Endometrial microvascular endothelial cells (primary cell): ENCODE data around the gene EFCAB13. TPM values are rescaled to one million over a fixed set of nuclear protein-coding genes. Genes with fewer than 3 reads are reported as not detected.
"Not testable (repeated sequence)": the region's sequence is repeated elsewhere in the genome, so short reads cannot be mapped to it uniquely, and the experiment has no call there.

Experiments
- in situ Hi-C: cut with HindIII; loops from 2 replicates; pipeline ENCODE4 v1.10.0; 2017; ENCODE audit warnings: low sequenced_read_pairs, low pct_unique_long_range_greater_than_20kb; ENCODE audit errors: inconsistent ontology term
- total RNA-seq: library from RNA; depleted of rRNA; stranded (reverse); fragments of >200 nt; gene quantifications from one replicate; pipeline ENCODE4 v1.2.3, GENCODE V29; 2015; ENCODE audit errors: inconsistent ontology term

EFCAB13 gene
- total RNA-seq, 1 donor from 2014 or later, result 0.56 TPM

DNA sequence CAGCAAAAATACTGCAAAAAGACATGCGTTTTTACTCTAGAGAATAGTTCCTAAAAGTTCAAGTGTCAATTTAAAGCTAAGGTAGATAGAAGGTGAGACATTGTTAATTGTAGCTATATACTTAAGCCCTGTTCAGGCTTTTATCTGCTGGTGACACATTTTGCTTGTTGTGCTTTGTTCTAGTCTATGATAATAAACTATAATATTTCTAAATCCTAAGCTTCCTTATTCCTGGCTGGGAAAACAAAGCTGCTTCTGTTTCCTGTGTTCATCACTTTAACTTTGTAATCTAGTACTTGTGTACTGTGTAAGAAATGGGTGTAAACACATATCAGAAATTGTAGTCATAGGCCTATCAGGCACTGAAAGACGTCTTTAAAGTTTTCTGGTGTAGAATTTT is 77.3 kb downstream of the EFCAB13 start:
- in situ Hi-C loops, result no loop called here

GRCh38 chr17:47404006-47404405 is 80.3 kb downstream of the EFCAB13 start:
- in situ Hi-C loops, result no loop called here

- in situ Hi-C loops, result no loop called here
Observed at GRCh38 chr17:47404875-47405274, 81.1 kb downstream of the EFCAB13 start.

DNA sequence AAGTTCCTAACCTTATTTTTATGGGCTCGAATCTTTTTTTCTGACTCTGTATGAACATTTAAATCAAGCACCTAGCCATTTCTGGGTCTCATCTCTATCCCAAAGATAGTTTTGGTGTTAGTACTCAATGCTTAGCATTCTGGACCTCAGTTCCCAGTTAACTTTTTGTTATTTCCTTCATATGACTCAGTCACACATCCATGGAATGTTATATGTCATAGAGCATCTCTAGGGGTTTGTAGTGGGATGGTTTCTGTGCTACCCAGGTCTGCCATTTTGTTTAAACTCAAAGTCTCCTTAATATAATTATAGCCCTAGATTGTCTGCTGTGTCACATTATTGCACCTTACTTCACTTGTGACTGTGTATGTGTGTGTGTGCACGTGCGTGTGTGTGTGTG is 90.1 kb downstream of the EFCAB13 start:
- in situ Hi-C loops, result no loop called here

- in situ Hi-C loops, result no loop called here
Observed at GRCh38 chr17:47414612-47415011, 90.9 kb downstream of the EFCAB13 start.

DNA sequence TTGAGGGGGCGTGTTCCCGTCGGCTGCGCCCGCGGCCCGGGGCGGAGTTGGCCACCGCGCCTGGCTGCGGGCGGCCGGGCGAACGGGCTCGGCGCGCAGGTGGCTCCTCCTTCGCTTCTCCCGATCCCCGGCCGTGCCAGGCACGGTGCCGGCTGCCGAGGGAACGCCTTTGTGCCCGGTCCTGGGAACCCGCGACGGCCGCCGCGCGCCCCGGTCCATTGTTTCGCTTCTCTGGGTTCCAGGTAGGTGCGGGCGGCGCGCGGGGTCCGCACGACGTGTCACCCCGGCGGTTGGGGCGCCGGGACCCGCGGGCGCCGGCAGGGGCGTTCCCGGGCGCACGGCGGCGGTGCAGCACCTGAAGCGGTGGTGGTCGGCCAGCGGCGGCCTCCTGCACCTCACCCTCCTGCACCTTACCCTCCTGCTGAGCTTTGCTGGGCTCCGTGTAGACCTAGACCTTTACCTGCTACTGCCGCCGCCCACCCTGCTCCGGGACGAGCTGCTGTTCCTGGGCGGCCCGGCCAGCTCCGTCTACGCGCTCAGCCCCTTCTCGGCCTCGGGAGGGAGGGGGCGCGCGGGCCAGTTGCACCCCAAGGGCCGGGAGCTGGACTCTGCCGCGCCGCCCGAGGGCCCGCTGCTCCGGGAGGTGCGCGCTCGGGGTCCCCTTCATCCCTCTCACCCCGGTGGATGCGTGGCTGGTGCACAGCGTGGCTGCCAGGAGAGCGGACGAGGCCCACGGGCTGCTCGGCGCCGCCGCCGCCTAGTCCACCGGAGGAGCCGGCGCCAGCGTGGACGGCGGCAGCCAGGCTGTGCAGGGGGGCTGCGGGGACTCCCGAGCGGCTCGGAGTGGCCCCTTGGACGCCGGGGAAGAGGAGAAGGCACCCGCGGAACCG is 99.9 kb downstream of the EFCAB13 start:
- in situ Hi-C loops, result no loop called here

GRCh38 chr17:47425233-47425632 is 101.5 kb downstream of the EFCAB13 start:
- in situ Hi-C loops, result not testable (repeated sequence)

DNA sequence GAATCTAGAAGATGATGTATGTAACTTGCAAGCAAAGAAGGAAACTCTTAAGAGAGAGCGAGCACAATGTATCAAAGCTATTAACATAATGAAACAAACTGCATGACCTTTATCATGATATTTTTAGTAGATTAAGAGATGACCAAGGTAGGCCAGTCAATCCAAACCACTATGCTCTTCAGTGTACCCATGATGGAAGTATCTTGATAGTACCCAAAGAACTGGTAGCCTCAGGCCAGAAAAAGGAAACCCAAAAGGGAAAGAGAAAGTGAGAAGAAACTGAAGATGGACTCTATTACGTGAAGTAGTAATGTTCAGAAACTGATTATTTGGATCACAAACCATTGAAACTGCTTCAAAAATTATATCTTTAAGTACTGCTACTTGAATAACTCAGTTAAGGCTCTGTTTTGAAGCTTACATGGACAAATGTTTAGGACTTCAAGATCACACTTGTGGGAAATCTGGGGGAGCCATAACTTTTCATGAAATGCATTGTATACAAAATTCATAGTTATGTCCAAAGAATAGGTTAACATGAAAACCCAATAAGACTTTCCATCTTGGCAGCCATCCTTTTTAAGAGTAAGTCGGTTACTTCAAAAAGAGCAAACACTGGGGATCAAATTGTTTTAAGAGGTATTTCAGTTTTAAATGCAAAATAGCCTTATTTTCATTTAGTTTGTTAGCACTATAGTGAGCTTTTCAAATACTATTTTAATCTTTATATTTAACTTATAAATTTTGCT is 102.3 kb downstream of the EFCAB13 start:
- in situ Hi-C loops, result not testable (repeated sequence)

DNA sequence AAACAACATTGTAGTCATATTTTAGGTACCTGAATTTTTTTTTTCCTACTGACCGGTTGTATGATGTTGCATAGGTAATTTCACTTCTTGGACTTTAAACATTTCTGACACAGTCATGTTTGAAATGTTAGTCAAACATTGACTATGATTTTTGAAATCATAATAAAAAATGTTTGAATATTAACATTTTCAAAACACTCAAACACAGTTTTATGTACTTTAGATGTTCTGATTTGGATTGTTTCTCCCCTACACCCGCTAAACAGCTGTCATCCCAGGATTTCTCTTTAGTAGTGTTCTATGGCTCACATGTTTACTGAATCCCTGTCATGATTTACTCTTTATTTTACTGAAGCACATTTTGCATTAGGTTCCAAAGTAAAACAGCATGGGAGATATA is 104.2 kb downstream of the EFCAB13 start:
- in situ Hi-C loops, result no loop called here

GRCh38 chr17:47432240-47432639 is 108.5 kb downstream of the EFCAB13 start:
- in situ Hi-C loops, result not testable (repeated sequence)

- in situ Hi-C loops, result no loop called here
Observed at GRCh38 chr17:47465165-47465564, 141.4 kb downstream of the EFCAB13 start.

GRCh38 chr17:47466976-47467375 is 143.2 kb downstream of the EFCAB13 start:
- in situ Hi-C loops, result not testable (repeated sequence)

DNA sequence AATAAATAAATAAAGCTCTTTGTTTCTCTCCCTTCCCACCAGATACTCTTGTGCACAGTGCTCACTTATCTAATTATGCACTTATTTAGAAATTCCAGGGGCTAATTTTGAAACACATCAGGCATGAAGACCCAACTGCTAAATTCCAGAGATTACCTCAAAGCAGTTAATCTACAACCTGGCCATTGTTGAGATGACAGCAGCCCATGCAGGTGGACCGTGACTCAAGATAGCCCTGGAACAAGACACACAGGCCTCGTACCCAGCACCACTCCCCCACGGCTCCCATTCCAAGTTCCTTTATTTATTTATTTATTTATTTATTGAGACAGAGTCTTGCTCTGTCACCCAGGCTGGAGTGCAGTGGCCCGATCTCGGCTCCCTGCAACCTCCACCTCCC is 147.1 kb downstream of the EFCAB13 start:
- in situ Hi-C loops, result no loop called here

GRCh38 chr17:47472073-47472472 is 148.3 kb downstream of the EFCAB13 start:
- in situ Hi-C loops, result not testable (repeated sequence)

Other genes starting within 250 kb of the EFCAB13 start
- 86.4 TPM for gene CDC27, start 134.7 kb upstream of the EFCAB13 start, total RNA-seq
- gene MYL4, start 114.6 kb upstream of the EFCAB13 start, total RNA-seq, result 1.1 TPM
- 54.7 TPM for gene ITGB3, start 70.1 kb upstream of the EFCAB13 start, total RNA-seq
- gene NPEPPS, start 207.2 kb downstream of the EFCAB13 start, total RNA-seq, result 61.0 TPM